NCI-H446 treated with DMSO at 0.1 percent for 48 hours (cell line): ENCODE measurements around the gene COL15A1.

ENCODE experiments used
- DNase-seq: peaks from one replicate; lab custom pipeline; 2025; lab: John Stamatoyannopoulos, UW

Gene COL15A1

GRCh38 chr9:98949565-98949964 lies 5.9 kb downstream of the COL15A1 start:
- DNase-seq: no peak

- DNase-seq: no peak
Measured at GRCh38 chr9:98950262-98950661, 6.6 kb downstream of the COL15A1 start.

- no peak for DNase-seq
Measured at GRCh38 chr9:98951967-98952366, 8.3 kb downstream of the COL15A1 start.

GRCh38 chr9:98953581-98954243 lies 10.0 kb downstream of the COL15A1 start:
- no peak for DNase-seq

- no peak for DNase-seq
Measured at GRCh38 chr9:98954244-98954610, 10.5 kb downstream of the COL15A1 start.

- DNase-seq: no peak
Measured at GRCh38 chr9:98955259-98955658, 11.6 kb downstream of the COL15A1 start.

- no peak for DNase-seq
Measured at GRCh38 chr9:98957826-98958225, 14.1 kb downstream of the COL15A1 start.

GRCh38 chr9:98958271-98958984 lies 14.7 kb downstream of the COL15A1 start:
- no peak for DNase-seq

GRCh38 chr9:98960409-98960808 lies 16.7 kb downstream of the COL15A1 start:
- DNase-seq: no peak

- no peak for DNase-seq
Measured at GRCh38 chr9:98961513-98962180, 17.9 kb downstream of the COL15A1 start.

GRCh38 chr9:98962181-98962560 lies 18.5 kb downstream of the COL15A1 start:
- DNase-seq: no peak

GRCh38 chr9:98962861-98963260 lies 19.2 kb downstream of the COL15A1 start:
- no peak for DNase-seq

GRCh38 chr9:98964201-98964600 lies 20.5 kb downstream of the COL15A1 start:
- DNase-seq: no peak

GRCh38 chr9:98964911-98965336 lies 21.2 kb downstream of the COL15A1 start:
- DNase-seq: no peak

GRCh38 chr9:98966676-98967075 lies 23.0 kb downstream of the COL15A1 start:
- DNase-seq: no peak

- DNase-seq: no peak
Measured at GRCh38 chr9:98967257-98967656, 23.6 kb downstream of the COL15A1 start.

- no peak for DNase-seq
Measured at GRCh38 chr9:98967680-98968079, 24.0 kb downstream of the COL15A1 start.

- no peak for DNase-seq
Measured at GRCh38 chr9:98968601-98969337, 25.1 kb downstream of the COL15A1 start.

GRCh38 chr9:98970532-98971041 lies 26.9 kb downstream of the COL15A1 start:
- DNase-seq: no peak

- DNase-seq: no peak
Measured at GRCh38 chr9:98971168-98971914, 27.6 kb downstream of the COL15A1 start.

GRCh38 chr9:98971915-98972223 lies 28.2 kb downstream of the COL15A1 start:
- no peak for DNase-seq

- no peak for DNase-seq
Measured at GRCh38 chr9:98972716-98973115, 29.0 kb downstream of the COL15A1 start.
